HG02642 (cell line): ENCODE measurements around the gene SLC6A2.

ENCODE experiments used
- ATAC-seq: cut with Tn5 transposase; IDR thresholded peaks from one replicate; pipeline ENCODE4 v1.9.1; 2021; ENCODE audit warnings: mild to moderate bottlenecking; ENCODE audit not compliant: unreplicated experiment, poor library complexity

Gene SLC6A2

GRCh38 chr16:55645986-55646385, 9.8 kb upstream of the SLC6A2 start:
- no peak for ATAC-seq

- ATAC-seq: no peak
Measured at GRCh38 chr16:55647343-55647742, 8.4 kb upstream of the SLC6A2 start.

- ATAC-seq: no peak
Measured at GRCh38 chr16:55647798-55648197, 8.0 kb upstream of the SLC6A2 start.

- ATAC-seq: no peak
Measured at GRCh38 chr16:55651841-55652824, 3.7 kb upstream of the SLC6A2 start.

- ATAC-seq: no peak
Measured at GRCh38 chr16:55653106-55653505, 2.7 kb upstream of the SLC6A2 start.

- ATAC-seq: no peak
Measured at GRCh38 chr16:55655381-55655896, 349 bp upstream of the SLC6A2 start.

- ATAC-seq: no peak
Measured at GRCh38 chr16:55656691-55657092, 904 bp downstream of the SLC6A2 start.

GRCh38 chr16:55657616-55658015, 1.8 kb downstream of the SLC6A2 start:
- no peak for ATAC-seq

- ATAC-seq: no peak
Measured at GRCh38 chr16:55658898-55659420, 3.2 kb downstream of the SLC6A2 start.

- ATAC-seq: no peak
Measured at GRCh38 chr16:55660026-55660425, 4.2 kb downstream of the SLC6A2 start.

- ATAC-seq: no peak
Measured at GRCh38 chr16:55660828-55661227, 5.0 kb downstream of the SLC6A2 start.

GRCh38 chr16:55661941-55662643, 6.3 kb downstream of the SLC6A2 start:
- ATAC-seq: no peak

GRCh38 chr16:55662644-55663031, 6.8 kb downstream of the SLC6A2 start:
- ATAC-seq: no peak

- ATAC-seq: no peak
Measured at GRCh38 chr16:55663225-55663624, 7.4 kb downstream of the SLC6A2 start.

GRCh38 chr16:55663765-55664677, 8.2 kb downstream of the SLC6A2 start:
- ATAC-seq: no peak

- ATAC-seq: no peak
Measured at GRCh38 chr16:55664786-55665407, 9.1 kb downstream of the SLC6A2 start.

- ATAC-seq: no peak
Measured at GRCh38 chr16:55665511-55665910, 9.7 kb downstream of the SLC6A2 start.

- no peak for ATAC-seq
Measured at GRCh38 chr16:55666012-55666411, 10.2 kb downstream of the SLC6A2 start.

GRCh38 chr16:55667753-55668152, 12.0 kb downstream of the SLC6A2 start:
- no peak for ATAC-seq
